GM12878 (cell line): ENCODE measurements around the gene NKIRAS1. TPM values are rescaled to one million over a fixed set of nuclear protein-coding genes. Genes with fewer than 3 reads are reported as not detected.

Source experiments
- ASH2L ChIP-seq: fragments of 300-600, 200-600 bp; sonication (generic); IDR thresholded peaks from 2 replicates; pipeline ENCODE4 v1.6.1; 2017; ENCODE audit warnings: low read depth, mild to moderate bottlenecking, borderline replicate concordance
- ATF7 ChIP-seq: fragments of 450-650 bp; IDR thresholded peaks from 2 replicates; pipeline ENCODE4 v1.6.1; 2016; ENCODE audit warnings: low read depth, mild to moderate bottlenecking
- BRCA1 ChIP-seq: IDR thresholded peaks from 2 replicates; pipeline ENCODE4 v1.6.1; 2011; ENCODE audit warnings: low read depth, low read length, improper control_type of control experiment
- CBX5 ChIP-seq: sonication (generic); IDR thresholded peaks from 2 replicates; pipeline ENCODE4 v1.6.1; 2016; ENCODE audit warnings: low read depth, moderate library complexity, mild to moderate bottlenecking, inconsistent platforms
- CEBPB ChIP-seq, 2 experiments: fragments of 150-350 bp in 1 of 2; IDR thresholded peaks; 2 replicates each; pipeline ENCODE4 v1.6.1; 2012 to 2014; ENCODE audit warnings: low read depth in 2 of 2, low read length in 2 of 2, borderline replicate concordance in 1 of 2, inconsistent platforms in 1 of 2
- EZH2 ChIP-seq: IDR thresholded peaks from 2 replicates; pipeline ENCODE4 v1.6.1; 2012; ENCODE audit warnings: low read depth, mild to moderate bottlenecking, control low read depth, inconsistent platforms, low read length, borderline replicate concordance; ENCODE audit not compliant: control insufficient read depth
- FOXK2 ChIP-seq: fragments of 450-650 bp; IDR thresholded peaks from 2 replicates; pipeline ENCODE4 v1.6.1; 2017; ENCODE audit warnings: mild to moderate bottlenecking, moderate library complexity
- HDAC6 ChIP-seq: fragments of 200-600 bp; sonication (generic); IDR thresholded peaks from one replicate; pipeline ENCODE4 v1.8.0; 2017; ENCODE audit warnings: antibody characterized with exemption; ENCODE audit not compliant: unreplicated experiment
- IKZF2 ChIP-seq, 2 experiments: fragments of 450-650 bp; IDR thresholded peaks; 2 replicates each; pipeline ENCODE4 v1.6.1; 2017; ENCODE audit warnings: mild to moderate bottlenecking in 2 of 2, moderate library complexity in 2 of 2
- IRF3 ChIP-seq: fragments of 450-650 bp; IDR thresholded peaks from 2 replicates; pipeline ENCODE4 v1.6.1; 2014; ENCODE audit warnings: mild to moderate bottlenecking
- IRF4 ChIP-seq: IDR thresholded peaks from 2 replicates; pipeline ENCODE4 v1.6.1; 2011; ENCODE audit warnings: low read depth, low read length
- IRF5 ChIP-seq: fragments of 450-650 bp; IDR thresholded peaks from 2 replicates; pipeline ENCODE4 v1.6.1; 2017; ENCODE audit warnings: borderline replicate concordance
- MLLT1 ChIP-seq: fragments of 450-650 bp; IDR thresholded peaks from 2 replicates; pipeline ENCODE4 v1.6.1; 2016; ENCODE audit warnings: mild to moderate bottlenecking
- MTA2 ChIP-seq: fragments of 450-650 bp; IDR thresholded peaks from 2 replicates; pipeline ENCODE4 v1.6.1; 2016; ENCODE audit warnings: low read depth, mild to moderate bottlenecking, moderate library complexity
- MYB ChIP-seq: fragments of 150-350 bp; IDR thresholded peaks from 2 replicates; pipeline ENCODE4 v1.6.1; 2014; ENCODE audit warnings: mild to moderate bottlenecking, low read depth, low read length, borderline replicate concordance
- NKRF ChIP-seq: fragments of 450-650 bp; conservative IDR thresholded peaks from 2 replicates; pipeline ENCODE4 v1.6.1; 2017; ENCODE audit warnings: mild to moderate bottlenecking, moderate library complexity
- PML ChIP-seq: IDR thresholded peaks from 2 replicates; pipeline ENCODE4 v1.6.1; 2012; ENCODE audit warnings: low read length, inconsistent platforms
- RB1 ChIP-seq: fragments of 450-650 bp; formaldehyde crosslinking; IDR thresholded peaks from 2 replicates; pipeline ENCODE4 v1.6.1; 2017; ENCODE audit warnings: mild to moderate bottlenecking, borderline replicate concordance
- RFX5 ChIP-seq: IDR thresholded peaks from 2 replicates; pipeline ENCODE4 v1.6.1; 2011; ENCODE audit warnings: low read depth, low read length, improper control_type of control experiment
- SMARCA5 ChIP-seq: fragments of 450-650 bp; IDR thresholded peaks from 2 replicates; pipeline ENCODE4 v1.6.1; 2017; ENCODE audit warnings: mild to moderate bottlenecking
- SRF ChIP-seq, 2 experiments: IDR thresholded peaks; 2 replicates each; pipeline ENCODE4 v1.6.1; 2011; ENCODE audit warnings: low read depth in 2 of 2, low read length in 2 of 2, mild to moderate bottlenecking in 1 of 2, moderate library complexity in 1 of 2
- STAT3 ChIP-seq: IDR thresholded peaks from 2 replicates; pipeline ENCODE4 v1.6.1; 2011; ENCODE audit warnings: low read depth, low read length, improper control_type of control experiment
- SUZ12 ChIP-seq: fragments of 200-600 bp; sonication (generic); IDR thresholded peaks from one replicate; pipeline ENCODE4 v1.6.1; 2018; ENCODE audit warnings: antibody characterized with exemption, mild to moderate bottlenecking; ENCODE audit not compliant: unreplicated experiment
- TARDBP ChIP-seq: IDR thresholded peaks from 2 replicates; pipeline ENCODE4 v1.6.1; 2016; ENCODE audit warnings: borderline replicate concordance
- TCF12 ChIP-seq: IDR thresholded peaks from 2 replicates; pipeline ENCODE4 v1.6.1; 2011; ENCODE audit warnings: low read depth, mild to moderate bottlenecking, low read length
- ZBED1 ChIP-seq: IDR thresholded peaks from 2 replicates; pipeline ENCODE4 v1.6.1; 2016; ENCODE audit warnings: borderline replicate concordance
- ZNF24 ChIP-seq: fragments of 450-650 bp; IDR thresholded peaks from 2 replicates; pipeline ENCODE4 v1.6.1; 2017; ENCODE audit warnings: antibody characterized with exemption, mild to moderate bottlenecking
- polyA plus RNA-seq, 11 experiments: library from polyadenylated mRNA; depleted of rRNA in 4 of 11; unstranded in 6 of 11; stranded (reverse) in 5 of 11; fragments of >200 nt; fragmentation: Nextera tagmentation in 4 of 11; fragmentation: Illumina TruSeq in 1 of 11; extraction: Ambion mirVana in 4 of 11; extraction: Trizol in 1 of 11; gene quantifications; 1 replicate in 1 of 11; 2 replicates in 10 of 11; pipeline versions ENCODE4 v1.2.1 to v1.2.3, GENCODE V29; 2011 to 2016; ENCODE audit warnings: inconsistent platforms in 2 of 11, missing spikeins in 2 of 11, low read depth in 1 of 11
- total RNA-seq, 4 experiments: library from RNA; depleted of rRNA in 3 of 4; stranded (reverse); fragments of >200 nt in 3 of 4; fragmentation: Illumina TruSeq in 1 of 4; extraction: Trizol in 1 of 4; gene quantifications; 2 replicates each; pipeline versions ENCODE4 v1.2.1 to v1.2.3, GENCODE V29; 2013 to 2021

NKIRAS1 gene
- total and polyA plus RNA-seq, 10 of the 15 experiments (the other 5 are each of a cell fraction or from before 2014, with no cell fraction given) = 7.1 to 17.9 (median 10.9) TPM

GRCh38 chr3:23952646-23953045 lies 35.9 kb upstream of the NKIRAS1 start (continued):
- TF ChIP-seq NKRF (no peak), IRF5 (no peak), IRF4 (no peak), TCF12 (0 out of 2 replicates have a peak, but pooled peaks have one; percentile 13), STAT3 (no peak), ATF7 (0 out of 2 replicates have a peak, but pooled peaks have one; percentile 19), FOXK2 (no peak), IKZF2 (IDR thresholded peaks at IDR 0.05) (peak in 1 of 2 experiments; percentile 8; a peak in 2 of 4 replicates), ZNF24 (no peak), RB1 (no peak), MTA2 (peak; percentile 58; the same call in 1 of the 2 replicates), SRF (IDR thresholded peaks at IDR 0.05; ENCODE audit: low read depth in 2 of 2, low read length in 2 of 2) (no peak), RFX5 (no peak), BRCA1 (no peak), TARDBP (no peak), EZH2 (no peak), PML (no peak), SMARCA5 (no peak), ZBED1 (no peak), IRF3 (no peak), ASH2L (no peak), CBX5 (no peak), MYB (no peak), SUZ12 (no peak), MLLT1 (0 out of 2 replicates have a peak, but pooled peaks have one; percentile 33), HDAC6 (no peak), CEBPB (IDR thresholded peaks at IDR 0.05; ENCODE audit: borderline replicate concordance in 1 of 2, low read depth in 2 of 2, low read length in 2 of 2) (no peak)
